ENCODE data around the gene LSM12.

Gene LSM12

DNA sequence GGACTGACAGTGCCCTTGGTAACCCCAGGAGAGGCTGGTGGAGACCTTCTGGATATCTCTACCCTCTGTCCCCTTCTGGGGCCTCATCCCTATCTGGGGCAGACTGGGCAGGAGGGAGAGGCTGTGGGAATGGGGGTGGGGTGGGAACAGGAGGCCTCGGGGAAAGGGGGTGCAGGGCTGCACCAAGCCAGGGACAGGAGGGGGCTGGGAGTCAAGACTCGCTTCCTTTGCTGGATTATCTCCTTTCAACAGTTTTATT lies 28.8 kb upstream of the LSM12 start:
- no peak for DNase-seq

DNA sequence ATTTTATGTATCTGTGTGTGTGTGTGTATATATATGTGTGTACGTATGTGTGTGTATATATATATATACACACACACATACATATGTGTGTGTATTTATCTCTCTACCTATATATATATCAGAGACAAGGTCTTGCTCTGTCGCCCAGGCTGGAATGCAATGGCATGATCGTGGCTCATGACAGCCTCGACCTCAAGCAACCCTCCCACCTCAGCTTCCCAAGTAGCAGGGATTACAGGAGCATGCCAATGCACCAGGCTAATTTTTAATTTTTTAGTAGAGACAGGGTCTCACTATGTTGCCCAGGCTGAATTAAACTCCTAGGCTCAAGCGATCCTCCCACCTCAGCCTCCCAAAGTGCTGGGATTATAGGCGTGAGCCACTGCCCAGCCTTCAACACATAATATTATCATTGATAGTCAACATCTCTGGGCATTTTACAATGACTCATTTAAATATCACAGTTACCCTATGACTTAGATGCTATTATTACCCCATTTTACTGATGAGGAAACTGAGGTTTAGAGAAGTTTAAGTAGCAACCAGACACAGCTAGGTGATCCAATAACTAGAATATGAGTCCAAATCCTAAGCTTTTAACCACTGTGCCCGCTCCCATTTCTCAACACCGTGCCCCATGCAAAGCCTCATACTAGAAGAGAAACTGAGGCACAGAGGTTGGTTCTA lies 28.4 kb upstream of the LSM12 start:
- no peak for DNase-seq

DNA sequence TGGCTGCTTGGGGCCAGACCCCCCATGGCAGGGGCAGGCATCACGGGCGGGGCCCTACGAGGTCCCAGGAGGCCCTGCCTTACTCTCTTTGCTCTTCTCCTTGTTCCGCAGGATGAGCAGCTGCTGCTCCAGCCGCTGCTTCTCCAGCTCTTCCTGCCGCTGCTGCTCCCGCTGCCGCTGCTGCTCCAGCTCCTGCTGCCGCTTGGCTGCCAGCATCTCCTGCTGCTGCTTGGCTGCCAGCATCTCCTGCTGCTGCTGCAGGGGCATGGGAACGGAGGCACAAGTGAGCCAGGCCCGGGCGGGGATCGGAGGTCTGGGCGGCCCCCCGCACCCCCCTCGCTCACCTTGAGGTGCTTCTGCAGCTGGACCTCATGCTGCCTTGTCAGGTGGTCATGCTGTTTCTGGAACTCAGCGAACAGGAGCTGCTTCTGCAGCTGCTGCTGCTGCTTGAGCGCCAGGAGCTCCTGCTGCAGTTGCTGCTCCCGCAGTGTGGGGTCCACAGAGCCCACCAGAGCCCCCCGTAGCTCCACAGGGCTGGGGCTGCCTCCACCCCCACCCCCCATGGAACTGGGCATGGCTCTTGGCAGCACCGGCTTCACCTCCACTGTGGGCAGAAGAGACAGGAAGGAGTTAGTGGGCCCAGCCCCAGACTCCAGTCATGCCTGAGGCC lies 26.9 kb upstream of the LSM12 start:
- DNase-seq = no peak

DNA sequence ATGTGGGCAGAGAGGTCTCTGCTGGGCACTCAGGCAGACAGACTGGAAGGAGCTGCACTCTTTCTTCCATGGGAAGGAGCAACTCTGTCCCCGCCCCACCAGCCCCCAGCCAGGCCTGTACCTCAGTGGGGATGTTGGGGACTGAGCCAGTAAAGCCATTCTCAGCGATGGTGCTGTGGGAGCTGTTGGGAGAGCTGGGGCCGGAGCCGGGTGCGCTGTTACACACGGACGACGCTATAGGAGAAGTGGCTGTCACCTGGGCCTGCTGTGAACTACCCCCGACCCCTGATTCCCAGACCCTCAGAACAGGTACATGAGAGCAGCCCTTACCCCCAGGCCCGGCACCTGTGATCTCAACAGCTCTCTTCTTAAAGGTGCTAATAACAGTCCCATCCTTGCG lies 25.6 kb upstream of the LSM12 start:
- no peak for DNase-seq

DNA sequence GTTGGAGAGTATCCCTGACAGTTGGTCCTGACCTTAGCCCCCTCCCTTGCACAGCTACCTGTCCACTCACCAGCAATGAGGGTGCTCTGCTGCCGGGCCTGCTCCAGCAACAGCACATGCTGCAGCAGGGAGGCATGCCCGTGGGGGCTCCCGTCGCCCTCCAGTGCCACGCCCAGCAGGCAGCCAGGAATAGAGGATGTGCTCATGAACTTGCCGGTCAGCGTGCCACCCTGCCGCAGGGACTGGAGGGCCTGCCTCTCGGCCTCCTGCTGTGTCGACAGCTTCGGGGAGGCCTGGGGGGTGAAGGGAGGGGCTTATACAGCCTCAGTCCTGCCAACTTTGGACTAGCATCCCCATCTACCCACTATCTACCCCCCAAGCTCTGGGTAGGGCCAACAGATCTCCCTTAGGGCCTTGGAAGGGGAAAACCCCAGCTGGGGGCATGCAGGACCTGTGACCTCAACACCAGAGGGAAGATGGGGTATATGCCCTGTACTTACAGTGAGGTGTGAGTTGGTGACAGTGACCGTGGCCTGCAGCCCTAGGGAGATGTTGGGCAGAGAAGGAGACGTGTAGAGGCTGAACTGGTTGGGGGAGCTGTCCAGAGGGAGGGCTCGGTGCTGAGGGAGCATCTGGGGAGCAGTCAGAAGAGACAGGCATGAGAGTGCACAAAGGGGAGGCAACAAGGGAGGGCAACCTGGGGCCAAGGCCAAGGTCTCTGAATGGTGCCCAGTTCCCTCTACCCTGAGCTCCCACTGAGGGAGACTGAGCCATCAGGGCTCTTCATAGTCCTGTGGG lies 24.9 kb upstream of the LSM12 start:
- DNase-seq = no peak

DNA sequence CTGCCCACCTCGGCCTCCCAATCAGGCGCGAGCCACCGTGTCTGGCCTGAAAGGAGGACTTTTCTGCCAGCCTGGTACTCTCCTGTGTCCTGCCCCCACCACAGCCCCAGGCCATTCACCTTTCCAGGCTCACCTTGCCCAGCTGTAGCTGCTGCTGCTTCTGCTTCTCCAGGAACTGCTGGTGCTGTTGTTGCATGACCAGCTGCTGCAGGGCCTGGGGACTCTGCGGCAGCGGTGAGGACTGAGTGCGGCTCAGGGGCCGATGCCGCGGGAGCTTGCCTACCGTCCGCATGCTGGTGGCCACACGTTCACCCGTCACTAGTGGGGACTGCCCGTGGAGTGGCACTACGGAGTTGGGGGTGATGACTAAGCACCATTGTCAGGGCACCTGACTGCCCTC lies 21.8 kb upstream of the LSM12 start:
- DNase-seq = no peak

DNA sequence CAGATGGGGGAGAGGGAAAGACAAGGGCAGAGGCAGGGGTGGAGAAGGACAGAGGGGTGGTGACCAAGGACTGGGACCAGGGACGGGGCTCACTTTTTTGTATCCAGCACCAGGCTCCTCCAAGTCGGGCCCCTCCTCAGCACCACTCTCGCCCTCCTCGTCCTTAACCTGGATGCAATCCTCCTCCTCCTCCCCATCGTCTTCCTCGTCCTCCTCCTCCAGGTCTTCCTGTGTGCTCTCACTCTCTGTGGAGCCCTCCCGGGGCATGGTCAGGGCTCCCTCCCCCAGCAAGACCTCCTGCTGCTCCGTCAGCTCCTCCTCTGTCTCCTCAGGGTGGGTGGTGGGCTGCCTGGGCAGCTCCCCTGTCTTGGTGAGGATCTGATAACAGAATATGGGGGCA lies 20.8 kb upstream of the LSM12 start:
- no peak for DNase-seq

DNA sequence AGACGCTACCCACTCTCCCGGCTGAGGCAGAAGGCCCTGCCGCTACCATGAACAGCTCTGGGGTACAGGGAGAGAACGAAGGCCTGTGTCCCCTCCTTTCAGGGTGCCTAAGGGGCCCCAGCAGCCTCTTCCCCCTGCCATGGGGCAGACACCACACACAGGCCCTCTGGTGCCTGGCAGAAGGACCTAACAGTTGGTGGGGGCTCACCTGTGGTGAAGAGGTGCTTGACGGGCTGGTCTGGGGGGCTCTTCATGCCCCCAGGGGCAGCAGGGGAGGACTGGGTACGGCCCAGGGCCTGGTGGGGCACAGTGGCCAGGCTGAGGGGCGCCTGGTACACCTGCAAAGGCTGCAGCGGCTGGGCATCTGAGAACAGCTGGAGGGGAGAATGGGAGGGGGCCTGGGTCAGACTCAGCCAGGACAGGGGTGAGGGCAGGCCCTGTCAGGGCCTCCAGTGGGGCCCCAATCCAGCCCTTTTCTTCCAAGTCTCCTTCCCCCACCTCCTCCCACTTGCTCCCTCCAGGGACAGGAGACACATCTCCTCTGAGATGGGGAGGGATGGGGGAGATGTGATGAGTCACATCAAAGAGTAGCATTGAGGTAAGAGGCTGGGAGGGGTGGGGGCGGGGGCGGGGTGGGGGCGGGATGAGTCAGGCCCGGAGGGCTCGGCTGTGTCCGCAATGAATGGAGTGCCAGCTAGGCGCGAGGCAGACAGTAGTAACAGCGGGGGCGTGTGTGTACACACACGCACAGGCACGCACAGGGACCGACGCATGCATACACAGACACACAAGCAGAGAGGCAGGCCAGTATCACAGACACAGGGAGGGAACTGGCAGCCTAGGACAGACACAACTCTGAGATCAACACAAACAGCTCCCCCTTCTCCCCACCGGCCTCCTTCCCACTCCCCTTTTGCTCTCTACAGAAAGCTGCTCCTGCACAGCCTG lies 20.2 kb upstream of the LSM12 start:
- peak; percentile 63 for DNase-seq

DNA sequence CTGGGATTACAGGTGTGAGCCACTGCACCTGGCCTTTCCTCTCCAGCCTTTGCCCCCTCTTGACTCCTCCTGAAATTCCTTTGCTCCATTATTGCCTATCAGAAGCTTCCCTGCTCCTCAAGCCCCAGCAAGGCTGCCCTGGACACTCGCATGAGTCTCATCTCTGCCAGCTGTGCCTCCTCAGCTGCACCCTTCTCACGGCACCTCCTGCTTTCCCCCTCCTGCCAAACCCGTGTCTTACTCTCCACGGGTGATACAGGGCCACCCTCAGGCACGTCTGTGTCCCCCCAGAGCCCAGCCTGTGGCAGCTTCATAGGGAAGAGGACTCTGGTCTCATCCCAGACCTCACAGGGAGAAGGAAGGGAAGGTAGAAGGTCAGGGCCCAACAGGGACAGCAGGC lies 19.4 kb upstream of the LSM12 start:
- DNase-seq = no peak

DNA sequence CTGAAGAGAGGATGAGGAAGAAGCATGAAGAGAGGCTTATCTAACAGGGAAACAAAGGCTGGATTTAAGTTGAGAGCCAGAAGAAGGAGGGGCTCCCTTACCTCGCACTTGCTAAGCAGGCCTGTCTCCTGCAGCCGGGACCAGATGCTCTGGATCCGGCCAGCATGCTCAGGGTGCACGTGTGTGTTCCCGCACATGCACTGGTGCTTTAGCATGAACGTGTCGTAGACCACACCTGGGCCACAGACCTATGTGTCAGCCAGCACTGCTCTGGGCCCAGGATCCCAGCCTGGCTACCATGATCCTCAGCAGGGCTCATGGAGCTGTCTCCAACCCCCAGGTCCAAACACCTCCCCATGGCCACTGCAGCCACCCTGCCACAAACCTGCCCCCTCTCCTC lies 18.4 kb upstream of the LSM12 start:
- DNase-seq = no peak

DNA sequence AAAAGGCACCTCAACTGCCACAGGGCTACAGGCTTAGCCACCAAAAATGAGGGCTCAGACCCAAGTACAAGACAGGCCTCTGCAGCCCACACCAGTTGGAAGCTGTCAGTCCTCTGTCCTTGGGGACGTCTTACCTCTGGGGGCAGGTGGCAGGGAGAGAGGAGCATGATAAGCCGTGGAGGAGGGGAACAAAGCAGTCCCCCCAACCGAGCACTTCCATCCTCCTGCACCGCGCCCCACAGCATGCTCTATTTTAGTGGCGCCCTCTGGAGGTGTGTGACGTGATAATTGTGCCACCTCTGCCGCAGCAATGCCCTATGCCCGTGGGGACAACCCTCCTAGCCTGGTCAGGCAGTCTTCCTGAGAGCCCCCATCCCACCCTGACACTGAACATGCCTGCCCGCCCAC lies 17.7 kb upstream of the LSM12 start:
- no peak for DNase-seq

DNA sequence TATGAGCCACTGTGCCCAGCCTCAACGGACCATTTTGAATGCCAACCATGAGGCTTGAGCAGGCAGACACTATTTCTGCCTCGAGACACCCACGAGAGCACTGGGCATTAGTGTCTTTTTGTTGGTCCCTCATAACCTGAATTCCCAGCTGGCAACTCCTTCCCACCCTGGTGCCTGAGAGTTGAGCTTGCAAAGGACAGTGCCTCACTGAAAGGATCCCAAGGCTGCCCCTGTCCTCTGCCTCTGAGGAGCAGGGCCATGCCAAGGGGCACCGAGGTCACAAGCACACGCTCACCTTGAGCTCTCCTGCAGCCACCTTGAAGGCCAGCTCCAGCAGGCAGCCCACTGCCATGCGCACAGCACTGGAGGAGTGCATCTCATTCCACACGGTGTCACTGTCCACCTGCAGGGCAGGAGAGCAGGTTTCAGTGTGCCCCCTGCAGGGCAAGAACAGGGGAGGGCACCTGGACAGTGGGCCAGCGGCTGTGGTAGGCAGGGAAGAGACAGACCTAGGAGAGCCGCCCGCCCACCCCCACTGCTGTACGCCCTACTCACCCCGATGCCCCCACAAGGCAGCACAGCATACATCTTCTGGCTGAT lies 16.9 kb upstream of the LSM12 start:
- DNase-seq = no peak

DNA sequence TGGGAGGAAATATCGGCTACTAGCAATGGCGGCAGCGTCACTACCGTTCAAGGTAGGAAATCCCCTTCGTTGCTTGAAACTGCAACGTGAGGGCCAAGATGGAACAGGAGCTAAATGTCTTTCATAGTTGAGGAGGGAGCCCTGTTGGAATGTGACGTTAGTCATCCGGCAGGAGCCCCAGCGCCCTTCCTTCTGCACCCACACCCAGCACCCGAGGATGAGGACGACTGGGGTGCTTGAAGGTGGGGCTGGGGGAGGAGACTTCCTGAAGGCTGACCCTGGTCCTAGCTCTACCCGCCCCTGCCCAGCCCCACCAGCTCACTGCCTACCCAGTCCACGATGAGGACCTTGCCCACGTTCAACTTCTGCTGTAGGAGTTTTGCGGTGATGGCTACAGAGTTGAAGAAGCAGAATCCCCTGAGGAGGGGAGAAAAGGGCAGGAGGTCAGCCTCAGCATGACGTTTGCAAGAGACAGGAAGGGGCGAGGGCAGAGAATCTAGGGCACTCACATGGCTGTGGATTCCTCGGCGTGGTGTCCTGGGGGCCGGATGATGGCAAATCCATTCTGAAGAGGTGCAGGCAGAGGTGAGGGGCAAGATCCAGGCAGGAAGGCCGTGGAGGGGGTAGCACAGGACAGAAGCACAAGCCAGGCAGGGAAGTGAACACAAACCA lies 15.9 kb upstream of the LSM12 start:
- DNase-seq = no peak

DNA sequence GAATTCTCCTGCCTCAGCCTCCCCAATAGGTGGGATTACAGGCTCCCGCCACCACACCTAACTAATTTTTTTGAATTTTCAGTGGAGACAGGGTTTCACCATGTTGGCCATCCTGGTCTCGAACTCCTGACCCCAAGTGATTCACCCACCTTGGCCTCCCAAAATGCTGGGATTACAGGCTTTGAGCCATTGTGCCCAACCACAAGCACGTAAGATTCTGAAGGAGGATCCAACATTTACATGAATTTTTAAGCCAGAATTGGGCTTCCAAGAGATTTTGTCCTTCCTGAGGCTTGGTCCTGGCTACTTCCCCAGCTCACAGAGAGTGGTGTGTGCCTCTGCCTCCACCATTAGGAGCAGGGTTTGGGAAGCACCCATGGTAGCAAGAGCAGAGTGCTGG lies 15.2 kb upstream of the LSM12 start:
- no peak for DNase-seq

DNA sequence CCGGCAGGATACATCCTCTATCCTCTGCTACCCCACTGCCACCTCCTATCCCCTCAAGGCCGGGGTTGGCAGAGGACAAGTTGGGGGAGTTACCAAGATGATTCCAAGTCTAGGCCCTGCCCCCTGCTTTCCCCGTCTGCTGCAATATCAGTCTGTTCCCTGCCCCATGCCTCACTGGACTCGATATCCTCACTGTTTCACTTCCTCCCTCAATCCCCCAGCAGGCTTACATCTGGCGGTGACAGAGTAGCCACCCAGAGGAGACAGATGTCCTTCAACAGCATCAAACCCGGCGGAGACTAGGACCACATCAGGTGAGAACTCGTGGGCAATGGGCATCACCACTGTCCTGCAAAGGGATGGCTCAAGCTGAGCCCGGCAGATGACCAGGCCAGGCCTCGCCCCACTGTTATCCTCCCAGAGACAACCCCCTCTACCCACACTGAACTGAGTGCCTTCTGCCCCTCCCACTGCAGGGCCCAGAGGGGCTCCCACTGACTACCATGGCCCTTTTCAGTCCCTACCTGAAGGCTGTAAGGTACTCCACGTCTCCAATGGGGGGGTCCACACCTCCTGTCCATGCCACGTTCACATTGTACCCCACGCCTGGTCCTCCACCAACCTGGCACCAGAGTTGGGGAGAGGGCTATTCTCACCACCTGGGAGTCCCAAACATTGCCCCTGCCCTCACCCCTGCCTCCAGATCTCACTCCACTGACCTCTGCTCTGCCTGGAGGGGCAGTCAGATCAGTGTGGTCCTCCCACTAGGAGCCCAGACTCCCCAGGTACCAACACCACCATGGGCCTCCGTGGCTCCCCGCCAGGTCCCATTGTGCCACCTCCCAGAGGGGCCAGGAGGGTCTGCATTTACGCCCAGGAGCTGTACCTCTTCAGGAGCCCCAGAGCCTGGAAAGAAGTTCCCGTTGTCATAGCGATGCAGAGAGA lies 13.7 kb upstream of the LSM12 start:
- DNase-seq = no peak

DNA sequence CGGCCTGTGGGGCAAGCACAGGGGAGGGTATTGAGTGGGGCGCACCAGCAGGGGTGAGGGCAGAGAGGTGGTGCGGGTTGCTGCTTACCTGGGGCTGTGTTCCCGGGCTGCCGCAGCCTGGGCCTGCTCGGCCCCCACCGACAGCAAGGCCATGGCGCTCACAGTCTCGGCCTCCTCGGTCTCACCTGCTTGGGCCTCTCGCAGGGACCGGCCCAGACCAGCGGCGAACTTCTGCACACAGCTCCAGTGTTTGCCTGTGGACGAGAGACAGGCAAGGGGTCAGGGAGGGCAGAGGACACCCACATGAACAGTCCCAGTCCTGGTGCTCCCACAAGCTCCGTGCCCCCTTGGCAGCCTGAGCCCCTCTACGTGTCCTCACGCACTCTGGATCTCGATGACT lies 11.9 kb upstream of the LSM12 start:
- DNase-seq = no peak

DNA sequence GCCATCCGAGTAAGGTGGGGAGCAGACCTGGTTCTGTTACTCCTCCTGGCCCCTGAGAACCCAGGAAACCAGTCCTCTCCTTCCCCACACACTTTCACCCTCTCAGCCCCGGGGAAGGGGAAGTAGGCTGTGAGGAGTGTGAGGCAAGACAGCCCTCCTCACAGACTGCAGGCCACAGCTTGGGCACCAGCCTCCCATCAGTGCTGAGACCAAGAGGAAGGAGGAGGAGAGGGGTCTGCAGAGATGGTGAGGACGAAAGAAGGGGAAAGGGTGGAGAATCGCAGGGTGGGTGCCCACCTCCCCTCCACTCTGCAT lies 11.1 kb upstream of the LSM12 start:
- DNase-seq = no peak

DNA sequence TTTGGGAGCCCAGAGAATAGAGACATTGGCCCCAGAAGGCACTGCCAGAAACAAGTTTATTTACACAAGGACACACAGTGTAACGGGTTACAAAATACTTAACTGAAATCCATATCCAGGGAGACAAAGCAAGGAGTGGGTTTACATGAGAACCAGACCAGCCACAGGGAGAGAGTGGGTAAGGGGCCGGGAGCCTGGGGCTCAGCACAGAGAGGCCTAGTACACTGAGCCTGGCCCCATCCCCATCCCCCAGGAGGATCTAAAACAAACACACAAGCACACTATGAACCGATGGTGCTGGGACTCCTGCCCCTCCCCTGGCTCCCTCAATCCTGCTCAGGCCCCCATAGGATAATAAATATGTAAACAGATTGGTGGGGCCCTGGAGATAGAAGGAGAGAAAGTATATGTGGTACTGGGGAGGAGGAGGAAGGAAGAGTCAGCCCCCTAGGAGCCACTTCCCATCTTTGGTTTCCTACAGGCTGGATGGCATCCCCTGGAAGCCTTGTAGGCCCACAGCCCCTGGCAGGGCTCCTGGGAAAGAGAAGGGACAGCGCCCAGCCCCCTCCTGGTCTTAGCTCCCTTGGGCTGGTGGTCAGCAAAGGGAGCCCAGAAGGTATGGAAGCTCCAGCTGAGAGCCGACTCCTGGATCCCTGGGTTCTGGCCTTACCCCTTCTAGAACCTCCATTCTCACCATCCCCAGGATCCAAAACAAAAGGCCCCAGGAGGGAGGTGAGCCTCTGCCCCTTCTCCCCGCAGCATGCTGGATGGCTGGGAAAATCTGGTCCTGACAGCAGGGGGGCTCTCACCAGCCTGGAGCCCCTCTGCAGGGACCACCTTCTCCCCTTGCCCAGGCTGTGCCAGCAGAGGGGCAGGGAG lies 10.5 kb upstream of the LSM12 start:
- no peak for DNase-seq

DNA sequence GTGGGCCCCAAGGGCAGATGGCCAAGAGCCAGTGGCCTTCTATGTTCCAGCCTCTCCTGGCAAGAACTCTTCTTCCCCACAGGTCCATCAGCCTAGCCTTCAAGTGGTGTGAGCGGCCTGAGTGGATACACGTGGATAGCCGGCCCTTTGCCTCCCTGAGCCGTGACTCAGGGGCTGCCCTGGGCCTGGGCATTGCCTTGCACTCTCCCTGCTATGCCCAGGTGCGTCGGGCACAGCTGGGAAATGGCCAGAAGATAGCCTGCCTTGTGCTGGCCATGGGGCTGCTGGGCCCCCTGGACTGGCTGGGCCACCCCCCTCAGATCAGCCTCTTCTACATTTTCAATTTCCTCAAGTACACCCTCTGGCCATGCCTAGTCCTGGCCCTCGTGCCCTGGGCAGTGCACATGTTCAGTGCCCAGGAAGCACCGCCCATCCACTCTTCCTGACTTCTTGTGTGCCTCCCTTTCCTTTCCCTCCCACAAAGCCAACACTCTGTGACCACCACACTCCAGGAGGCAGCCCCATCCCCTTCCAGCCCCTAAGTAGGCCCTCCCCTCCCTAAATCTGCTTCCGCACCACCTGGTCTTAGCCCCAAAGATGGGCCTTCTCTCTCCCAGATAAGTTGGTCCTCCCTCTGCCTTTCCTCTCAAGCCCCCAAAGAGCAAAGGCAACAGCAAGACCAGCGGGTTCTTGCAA lies 9.3 kb upstream of the LSM12 start:
- no peak for DNase-seq

DNA sequence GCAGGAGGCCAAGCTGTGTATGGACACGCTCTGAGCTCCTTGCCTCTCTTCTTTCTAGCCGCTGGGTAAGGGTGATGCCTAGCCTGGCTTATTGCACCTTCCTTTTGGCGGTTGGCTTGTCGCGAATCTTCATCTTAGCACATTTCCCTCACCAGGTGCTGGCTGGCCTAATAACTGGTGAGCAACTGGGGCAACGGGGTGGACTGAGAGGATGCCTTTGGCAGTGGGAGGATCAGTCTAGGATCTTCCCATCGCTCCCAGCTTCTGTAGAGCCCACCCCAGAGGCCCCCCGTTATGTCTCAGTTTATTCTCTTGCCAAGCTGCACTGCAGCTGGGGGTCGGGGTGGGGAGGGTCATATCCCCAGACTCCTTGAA lies 8.4 kb upstream of the LSM12 start:
- DNase-seq = no peak
